Naive thymus-derived CD8-positive, alpha-beta T cell (primary cell): ENCODE measurements around the gene EHMT1. TPM values are rescaled to one million over a fixed set of nuclear protein-coding genes. Genes with fewer than 3 reads are reported as not detected.

ENCODE experiments used
- ATAC-seq, 2 donors: fragments of 150-1000 bp; cut with Tn5 transposase in 1 of 2; sonication (Bioruptor Pico), chemical (Tn5 transposase) in 1 of 2; 1 replicate in 1 of 2; 2 replicates in 1 of 2; pipeline ENCODE4 v1.10.0; 2021; ENCODE audit warnings: mild to moderate bottlenecking in 2 of 2, moderate library complexity in 2 of 2
- POLR2A ChIA-PET: fragments of 350-600 bp; sonication (Branson Sonifier 250); formaldehyde crosslinking; loops from one replicate; lab custom pipeline; 2021; ENCODE audit warnings: antibody characterized with exemption; lab: Charles Lee
- DNase-seq, 10 donors: peaks; one replicate each; pipeline versions ENCODE4 v3.0.0 to v3.0.0-alpha.2; 2020 to 2022
- H3K27ac Mint-ChIP-seq, 10 donors: one replicate each; pipeline ENCODE4 v1.8.0; 2020 to 2022; ENCODE audit warnings: mild to moderate bottlenecking in 10 of 10, mixed read lengths in 10 of 10, moderate library complexity in 4 of 10, inconsistent platforms in 1 of 10
- H3K27me3 Mint-ChIP-seq, 5 donors: one replicate each; pipeline ENCODE4 v1.8.0; 2021 to 2022; ENCODE audit warnings: mixed read lengths in 5 of 5
- H3K36me3 Mint-ChIP-seq, 3 donors: one replicate each; pipeline ENCODE4 v1.8.0; 2020 to 2022; ENCODE audit warnings: mixed read lengths in 3 of 3, mild to moderate bottlenecking in 2 of 3, inconsistent platforms in 1 of 3
- H3K4me1 Mint-ChIP-seq, 4 donors: one replicate each; pipeline ENCODE4 v1.8.0; 2021 to 2022; ENCODE audit warnings: mixed read lengths in 4 of 4
- H3K4me3 Mint-ChIP-seq, 10 donors: one replicate each; pipeline ENCODE4 v1.8.0; 2020 to 2022; ENCODE audit warnings: mild to moderate bottlenecking in 10 of 10, mixed read lengths in 10 of 10, moderate library complexity in 6 of 10, inconsistent platforms in 1 of 10
- H3K9me3 Mint-ChIP-seq, 9 donors: one replicate each; pipeline ENCODE4 v1.8.0; 2020 to 2022; ENCODE audit warnings: mixed read lengths in 9 of 9, mild to moderate bottlenecking in 3 of 9, inconsistent platforms in 1 of 9, moderate library complexity in 1 of 9
- polyA plus RNA-seq, 3 donors: library from polyadenylated mRNA; unstranded; fragments of 300-500 nt; fragmentation: Illumina TruSeq; gene quantifications; one replicate each; pipeline ENCODE4 v1.2.3, GENCODE V29; 2021
- total RNA-seq, 8 experiments: library from RNA in 2 of 8; stranded (reverse) in 2 of 8; gene quantifications; one replicate each; pipeline ENCODE4 v1.2.3 and lab custom pipeline; 2021 to 2026

EHMT1 gene
- total and polyA plus RNA-seq, 5 experiments from 2014 or later = 20.9 to 113 (median 34.4) TPM

GRCh38 chr9:137680444-137681358 is 61.9 kb downstream of the EHMT1 start:
- H3K27ac Mint-ChIP-seq = peak overlapping the region in 6 of 10 donors; percentile 4 to 51 (median 22)
- H3K4me1 Mint-ChIP-seq = peaks cover 20 to 66% (median 48%) of the 10 kb centered on the region in 4 donors
- H3K4me3 Mint-ChIP-seq = no peak overlapping the region
- no peak for ATAC-seq
- no peak for DNase-seq
- H3K9me3 Mint-ChIP-seq = no peaks in the 10 kb centered on the region
- H3K36me3 Mint-ChIP-seq = peaks cover 8 to 43% (median 8%) of the 10 kb centered on the region in 3 donors
- no peaks in the 10 kb centered on the region for H3K27me3 Mint-ChIP-seq
- POLR2A ChIA-PET = no interaction called here

DNA sequence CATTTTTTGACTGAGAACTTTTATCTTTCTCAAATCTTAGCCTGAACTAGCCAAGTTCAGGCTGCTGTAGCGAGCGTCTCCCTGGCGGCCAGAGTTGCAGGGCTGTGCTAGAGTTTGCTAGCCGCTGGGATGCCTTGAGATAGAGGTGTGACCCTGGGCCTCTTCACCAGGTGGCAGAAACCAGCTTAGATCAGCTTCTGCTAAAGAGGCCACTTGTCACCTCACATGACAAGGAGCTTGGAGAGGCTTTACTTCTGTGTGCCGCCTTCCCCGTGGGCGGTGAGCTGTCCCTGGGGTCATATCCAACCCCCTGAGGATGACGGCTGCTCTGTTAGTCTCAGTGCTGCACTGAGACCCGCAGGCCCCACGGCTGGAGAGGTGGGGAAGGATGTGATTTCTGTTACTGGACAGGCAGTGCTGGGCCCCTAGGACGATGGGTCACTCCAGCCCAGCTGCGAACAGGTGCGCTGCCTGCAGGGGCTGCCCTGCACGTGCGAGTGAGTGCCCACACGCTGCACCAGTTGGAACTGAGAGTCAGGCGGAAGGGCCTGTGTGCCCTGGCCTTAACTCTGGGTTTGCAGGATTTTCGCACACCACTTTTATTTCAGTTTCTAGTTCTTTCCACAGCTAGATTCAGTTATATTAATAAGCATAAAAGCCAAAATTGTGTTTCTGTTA is 63.8 kb downstream of the EHMT1 start:
- Mint-ChIP-seq H3K36me3 (peaks cover 11 to 47% (median 13%) of the 10 kb centered on the region in 3 donors), H3K4me1 (peaks cover 30 to 74% (median 60%) of the 10 kb centered on the region in 4 donors), H3K27me3 (no peaks in the 10 kb centered on the region), H3K27ac (peak overlapping the region in 4 of 10 donors; percentile 40 to 61 (median 44)), H3K9me3 (no peaks in the 10 kb centered on the region), H3K4me3 (peak overlapping the region in 1 of 10 donors; percentile 38)
- POLR2A ChIA-PET = interaction anchor here (0.6 kb wide), 1 partner anchor 54 kb away, joined by 3 read pairs; no protein-coding TSS in a partner anchor
- no peak for DNase-seq
- ATAC-seq = no peak

DNA sequence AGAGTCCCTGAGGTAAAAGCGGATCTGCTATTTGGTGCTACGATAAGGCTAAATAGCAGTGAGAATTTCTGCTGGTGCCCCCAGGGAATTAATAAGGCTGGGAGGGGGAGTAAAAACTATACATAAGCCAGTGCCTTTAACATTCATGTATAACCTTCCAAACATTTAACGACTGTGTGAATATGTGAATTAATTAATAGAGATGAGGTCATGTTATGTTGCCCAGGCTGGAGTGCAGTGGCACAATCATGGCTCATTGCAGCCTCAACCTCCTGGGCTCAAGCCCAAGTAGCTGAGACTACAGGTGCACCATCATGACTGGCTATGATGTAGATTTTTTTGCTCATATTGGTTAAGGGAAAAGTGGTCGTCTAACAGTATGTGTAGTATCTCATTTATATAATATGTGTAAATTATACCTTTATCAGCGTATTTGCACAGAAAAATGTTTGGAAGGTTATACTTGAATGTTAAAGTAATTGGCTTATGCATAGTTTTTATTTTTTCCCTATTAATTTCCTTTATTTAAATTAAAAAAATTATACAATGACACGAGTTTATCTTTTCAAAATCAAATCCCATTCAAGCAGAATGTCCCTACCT is 64.6 kb downstream of the EHMT1 start:
- Mint-ChIP-seq H3K4me3 (no peak overlapping the region), H3K27me3 (no peaks in the 10 kb centered on the region), H3K4me1 (peaks cover 30 to 77% (median 60%) of the 10 kb centered on the region in 4 donors), H3K27ac (peak overlapping the region in 2 of 10 donors; percentile 38 to 41), H3K36me3 (peaks cover 11 to 48% (median 13%) of the 10 kb centered on the region in 3 donors), H3K9me3 (no peaks in the 10 kb centered on the region)
- DNase-seq (no peak), ATAC-seq (no peak)
- POLR2A ChIA-PET = no interaction called here

GRCh38 chr9:137685035-137685740 is 66.4 kb downstream of the EHMT1 start:
- POLR2A ChIA-PET = no interaction called here
- peaks cover 11 to 50% (median 13%) of the 10 kb centered on the region in 3 donors for H3K36me3 Mint-ChIP-seq
- no peaks in the 10 kb centered on the region for H3K27me3 Mint-ChIP-seq
- H3K27ac Mint-ChIP-seq = peak overlapping the region in 2 of 10 donors; percentile 0 to 20
- no peak for ATAC-seq
- no peaks in the 10 kb centered on the region for H3K9me3 Mint-ChIP-seq
- H3K4me3 Mint-ChIP-seq = no peak overlapping the region
- DNase-seq = no peak
- peaks cover 36 to 78% (median 61%) of the 10 kb centered on the region in 4 donors for H3K4me1 Mint-ChIP-seq

GRCh38 chr9:137685741-137686420 is 67.1 kb downstream of the EHMT1 start:
- no peaks in the 10 kb centered on the region for H3K9me3 Mint-ChIP-seq
- no peak overlapping the region for H3K4me3 Mint-ChIP-seq
- no peak for ATAC-seq
- no peaks in the 10 kb centered on the region for H3K27me3 Mint-ChIP-seq
- H3K36me3 Mint-ChIP-seq = peaks cover 11 to 53% (median 15%) of the 10 kb centered on the region in 3 donors
- peaks cover 40 to 77% (median 61%) of the 10 kb centered on the region in 4 donors for H3K4me1 Mint-ChIP-seq
- H3K27ac Mint-ChIP-seq = peak overlapping the region in 6 of 10 donors; percentile 0 to 56 (median 18)
- POLR2A ChIA-PET = no interaction called here
- no peak for DNase-seq

GRCh38 chr9:137688261-137688660 is 69.5 kb downstream of the EHMT1 start:
- Mint-ChIP-seq H3K27me3 (no peaks in the 10 kb centered on the region), H3K36me3 (peaks cover 11 to 45% (median 15%) of the 10 kb centered on the region in 3 donors), H3K4me3 (no peak overlapping the region), H3K9me3 (no peaks in the 10 kb centered on the region), H3K27ac (no peak overlapping the region), H3K4me1 (peaks cover 49 to 78% (median 72%) of the 10 kb centered on the region in 4 donors)
- POLR2A ChIA-PET = no interaction called here
- ATAC-seq (no peak), DNase-seq (no peak)

GRCh38 chr9:137688725-137689124 is 69.9 kb downstream of the EHMT1 start:
- DNase-seq (no peak), ATAC-seq (no peak)
- Mint-ChIP-seq H3K4me3 (peak overlapping the region in 4 of 10 donors; percentile 5 to 52 (median 18)), H3K27me3 (no peaks in the 10 kb centered on the region), H3K27ac (peak overlapping the region in 5 of 10 donors; percentile 7 to 57 (median 38)), H3K36me3 (peaks cover 11 to 45% (median 15%) of the 10 kb centered on the region in 3 donors), H3K4me1 (peaks cover 49 to 76% (median 71%) of the 10 kb centered on the region in 4 donors), H3K9me3 (no peaks in the 10 kb centered on the region)
- POLR2A ChIA-PET = no interaction called here

GRCh38 chr9:137689745-137690529 is 71.1 kb downstream of the EHMT1 start:
- Mint-ChIP-seq H3K4me3 (peak overlapping the region in 1 of 10 donors; percentile 0), H3K4me1 (peaks cover 54 to 82% (median 74%) of the 10 kb centered on the region in 4 donors), H3K9me3 (no peaks in the 10 kb centered on the region), H3K36me3 (peaks cover 10 to 40% (median 14%) of the 10 kb centered on the region in 3 donors), H3K27ac (peak overlapping the region in 5 of 10 donors; percentile 7 to 63 (median 29)), H3K27me3 (no peaks in the 10 kb centered on the region)
- ATAC-seq (no peak), DNase-seq (no peak)
- POLR2A ChIA-PET = interaction anchor here (0.5 kb wide), 1 partner anchor 117 kb away, joined by 5 read pairs; no protein-coding TSS in a partner anchor

DNA sequence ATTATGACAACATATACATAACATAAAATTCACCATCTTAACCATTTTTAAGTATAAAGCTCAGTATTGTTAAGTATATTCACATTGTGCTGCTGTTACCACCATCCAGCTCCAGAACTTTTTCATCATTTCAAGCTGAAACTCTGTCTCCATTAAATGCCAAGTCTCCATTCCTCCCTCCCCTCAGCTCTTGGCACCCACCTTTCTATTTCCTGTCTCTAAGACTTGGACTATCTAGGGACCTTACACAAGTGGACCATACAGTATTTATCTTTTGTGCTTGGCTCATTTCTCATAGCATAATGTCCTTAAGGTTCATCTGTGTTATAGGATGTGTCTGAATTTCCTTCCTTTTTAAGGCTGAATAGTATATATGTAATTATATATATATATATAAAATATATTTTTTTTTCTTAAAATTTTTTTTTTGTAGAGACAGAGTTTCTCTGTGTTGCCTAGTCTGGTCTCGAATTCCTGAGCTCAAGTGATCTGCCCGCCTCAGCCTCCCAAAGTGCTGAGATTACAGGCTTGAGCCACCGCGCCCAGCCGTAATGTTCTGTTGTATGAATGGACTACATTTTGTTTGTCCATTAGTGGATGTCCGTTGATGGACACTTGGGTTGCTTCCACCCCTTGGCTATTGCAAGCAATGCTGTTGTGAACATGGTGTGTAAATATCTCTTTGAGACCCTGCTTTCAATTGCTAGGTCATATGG is 72.3 kb downstream of the EHMT1 start:
- H3K4me3 Mint-ChIP-seq = peak overlapping the region in 2 of 10 donors; percentile 18 to 38
- ATAC-seq = no peak
- POLR2A ChIA-PET = no interaction called here

DNA sequence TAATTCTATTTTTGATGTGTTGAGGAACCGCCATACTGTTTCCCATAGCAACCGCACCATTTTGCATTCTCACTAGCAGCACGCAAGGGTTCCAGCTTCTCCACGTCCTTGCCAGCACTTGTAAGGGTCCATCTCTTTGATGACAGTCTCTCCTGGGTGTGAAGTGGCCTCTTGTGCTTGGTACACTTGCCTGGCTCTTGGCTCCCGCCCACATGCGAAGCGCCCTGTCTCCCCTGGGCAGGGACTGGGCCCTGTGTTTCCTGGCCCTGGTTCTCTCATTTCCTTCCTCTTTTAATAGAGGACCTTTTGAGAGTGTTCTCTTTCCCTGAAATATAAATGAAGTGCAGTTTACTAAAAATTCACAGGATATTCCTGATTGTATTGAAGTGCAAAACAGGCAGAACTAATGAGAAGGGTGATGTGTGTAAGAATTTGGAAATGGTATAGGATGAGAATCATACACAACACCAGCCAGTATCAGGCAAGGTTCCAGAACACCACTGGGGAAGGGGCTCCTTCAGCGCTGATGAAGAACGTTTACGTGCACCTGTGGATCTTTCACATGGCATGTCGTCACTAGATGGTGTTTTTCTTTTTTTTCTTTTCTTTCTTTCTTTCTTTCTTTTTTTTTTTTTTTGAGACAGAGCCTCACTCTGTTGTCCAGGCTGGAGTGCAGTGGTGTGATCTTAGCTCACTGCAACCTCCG is 73.0 kb downstream of the EHMT1 start:
- no peak for ATAC-seq
- H3K4me3 Mint-ChIP-seq = peak overlapping the region in 3 of 10 donors; percentile 10 to 50 (median 41)
- DNase-seq = no peak
- POLR2A ChIA-PET = interaction anchor here (0.7 kb wide), 1 partner anchor 23 kb away, joined by 4 read pairs; no protein-coding TSS in a partner anchor
- no peaks in the 10 kb centered on the region for H3K27me3 Mint-ChIP-seq
- peaks cover 0 to 39% (median 2%) of the 10 kb centered on the region in 3 donors for H3K36me3 Mint-ChIP-seq
- peaks cover 54 to 85% (median 79%) of the 10 kb centered on the region in 4 donors for H3K4me1 Mint-ChIP-seq
- no peaks in the 10 kb centered on the region for H3K9me3 Mint-ChIP-seq
- H3K27ac Mint-ChIP-seq = peak overlapping the region in 5 of 10 donors; percentile 1 to 74 (median 58)

More for the DNA sequence above, 72.3 kb downstream of the EHMT1 start:
- Mint-ChIP-seq H3K4me1 (peaks cover 48 to 80% (median 74%) of the 10 kb centered on the region in 4 donors), H3K27me3 (no peaks in the 10 kb centered on the region), H3K36me3 (peaks cover 0 to 36% (median 2%) of the 10 kb centered on the region in 3 donors), H3K9me3 (no peaks in the 10 kb centered on the region), H3K27ac (peak overlapping the region in 4 of 10 donors; percentile 58 to 76 (median 72))
- DNase-seq = no peak
